Activated CD4-positive, alpha-beta T cell treated with anti-CD3 and anti-CD28 coated beads, Interleukin-10, Interleukin-2, amounts not matched to agents 100 ng/mL and 50 ng/mL, durations not matched to agents 16 hours and 8 hours (primary cell): ENCODE measurements around the gene CHN2.
"Not testable (repeated sequence)": the region's sequence is repeated elsewhere in the genome, so short reads cannot be mapped to it uniquely, and the experiment has no call there.

ENCODE experiments used
- DNase-seq: peaks from one replicate; pipeline ENCODE4 v3.0.0-alpha.2; 2020

CHN2 gene

DNA sequence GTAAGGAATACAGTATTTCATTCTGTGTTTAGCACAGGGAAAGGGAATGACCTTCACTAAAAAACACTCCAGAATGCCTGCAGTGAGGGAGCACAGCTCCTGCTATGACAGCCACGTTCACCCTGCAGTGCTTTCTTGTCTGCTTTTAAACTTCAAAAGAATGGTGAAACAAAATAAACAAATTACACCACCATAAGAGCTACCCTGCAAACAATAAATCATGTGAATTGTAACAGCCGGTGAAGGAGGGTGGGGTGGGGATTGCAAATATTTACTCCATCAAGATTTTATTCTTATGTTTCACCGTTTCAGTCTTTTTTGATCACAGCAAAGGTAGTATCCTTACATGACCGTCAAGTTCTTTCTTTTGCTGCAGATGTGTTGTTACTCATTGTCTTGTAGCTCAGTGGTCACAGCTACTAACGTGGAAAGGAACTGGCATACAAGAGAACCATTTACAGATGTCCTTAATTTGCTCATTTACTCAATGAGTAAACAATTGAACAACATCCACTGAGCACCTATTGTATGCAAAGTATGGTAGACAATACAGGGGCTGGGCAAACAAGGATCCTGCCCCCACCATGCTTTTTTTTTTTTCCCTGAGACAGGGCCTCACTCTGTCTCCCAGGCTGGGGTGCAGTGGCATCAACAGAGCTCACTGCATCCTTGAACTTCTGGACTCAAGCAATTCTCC is 4.1 kb upstream of the CHN2 start:
- no peak for DNase-seq

DNA sequence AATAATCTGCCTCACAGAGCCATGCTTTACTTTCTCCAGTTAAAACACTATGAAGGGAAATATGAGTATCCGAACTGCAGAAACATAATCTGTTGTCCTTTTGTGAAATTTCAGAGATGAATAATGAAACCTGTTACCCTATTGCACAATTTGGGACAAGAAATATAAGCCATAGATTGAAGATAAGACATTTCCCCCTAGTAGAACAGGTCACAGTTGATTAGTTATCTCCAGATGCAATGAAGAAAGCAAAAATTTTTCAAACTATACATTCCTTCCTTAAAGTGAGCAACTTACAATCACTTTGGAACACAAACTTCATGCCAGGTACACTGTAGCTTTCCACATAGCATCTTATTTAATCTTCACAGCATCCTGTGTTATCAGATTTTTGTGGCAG is 2.3 kb upstream of the CHN2 start:
- DNase-seq = no peak

DNA sequence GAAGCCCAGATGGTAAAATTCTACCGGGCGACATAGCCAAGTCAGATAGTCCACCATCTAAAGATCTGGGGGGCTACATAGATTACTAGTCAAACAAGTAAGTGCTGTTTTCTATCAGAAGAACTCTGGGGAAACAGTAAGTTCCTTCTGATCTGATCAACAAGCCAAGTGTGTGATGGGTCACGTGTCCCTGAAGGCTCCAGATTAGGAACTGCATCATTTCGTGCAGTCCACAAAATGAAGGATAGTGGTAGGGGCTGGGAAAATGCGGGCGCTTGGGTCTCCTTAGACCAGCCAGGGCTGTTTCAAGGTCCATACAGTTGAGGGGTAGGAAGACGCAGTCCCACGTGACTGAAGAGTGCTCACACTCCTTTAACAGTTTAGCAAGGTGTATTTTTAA is 1.8 kb upstream of the CHN2 start:
- no peak for DNase-seq

DNA sequence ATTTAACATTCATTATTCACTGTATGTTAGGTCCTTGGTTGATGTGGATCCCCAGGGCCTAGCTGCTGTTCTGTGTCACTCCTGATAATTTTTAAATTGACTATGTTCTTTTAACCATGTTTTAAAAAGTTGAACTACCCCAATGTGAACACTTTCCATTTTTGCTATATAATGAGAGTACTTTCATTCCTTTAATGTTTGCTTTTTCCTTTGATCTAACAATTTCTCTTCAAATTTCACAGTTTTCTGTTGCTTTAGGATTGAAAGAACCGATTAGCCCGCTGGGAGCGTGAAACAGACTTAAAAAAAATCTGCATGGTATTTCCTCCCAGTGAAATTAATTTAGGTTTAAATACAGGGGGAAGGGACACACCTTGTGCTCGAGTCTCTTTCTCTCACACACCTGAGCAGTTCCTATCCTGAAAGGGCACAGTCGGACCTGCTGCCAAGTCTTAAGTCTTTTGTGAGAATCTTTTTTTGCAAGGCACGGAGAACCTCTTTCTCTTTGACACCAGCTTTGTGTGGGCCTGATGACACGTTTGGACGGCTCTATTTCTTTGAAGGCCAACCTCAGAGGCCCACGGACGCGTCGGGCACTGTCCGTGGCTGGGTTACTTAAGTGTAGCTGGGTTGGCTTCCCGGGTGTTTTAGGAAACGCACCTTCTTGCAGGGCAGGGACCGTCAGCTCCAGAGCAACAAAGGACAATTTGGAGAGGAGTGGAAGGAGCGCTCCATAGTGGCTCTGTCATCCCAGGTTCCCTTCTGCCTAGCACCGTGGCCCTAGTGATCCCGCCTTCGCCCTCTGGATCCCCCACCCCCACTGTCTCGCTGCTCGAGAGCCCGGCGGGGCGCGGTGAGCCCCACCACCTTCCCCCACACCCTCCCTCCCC is 1.0 kb upstream of the CHN2 start:
- DNase-seq = no peak

DNA sequence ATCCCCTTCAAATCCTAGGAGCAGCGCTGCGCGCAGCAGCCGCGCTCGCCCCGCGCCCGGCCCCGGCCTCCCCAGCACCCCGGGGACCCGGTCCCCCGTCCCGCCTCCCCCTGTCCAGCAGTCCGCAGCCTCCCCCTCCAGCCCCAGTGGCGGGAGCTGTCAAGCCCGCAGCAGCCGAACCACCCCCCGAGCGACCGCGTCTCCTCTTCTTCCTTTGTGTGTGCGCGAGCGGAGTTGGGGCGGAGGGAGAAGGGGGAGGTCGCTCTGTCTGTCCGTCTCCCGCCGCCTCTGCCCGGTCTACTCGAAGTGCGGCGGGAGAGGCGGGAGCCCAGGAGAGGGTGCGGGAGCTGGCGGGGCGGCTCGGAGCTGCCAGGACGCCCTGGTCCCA is 375 bp upstream of the CHN2 start:
- no peak for DNase-seq

DNA sequence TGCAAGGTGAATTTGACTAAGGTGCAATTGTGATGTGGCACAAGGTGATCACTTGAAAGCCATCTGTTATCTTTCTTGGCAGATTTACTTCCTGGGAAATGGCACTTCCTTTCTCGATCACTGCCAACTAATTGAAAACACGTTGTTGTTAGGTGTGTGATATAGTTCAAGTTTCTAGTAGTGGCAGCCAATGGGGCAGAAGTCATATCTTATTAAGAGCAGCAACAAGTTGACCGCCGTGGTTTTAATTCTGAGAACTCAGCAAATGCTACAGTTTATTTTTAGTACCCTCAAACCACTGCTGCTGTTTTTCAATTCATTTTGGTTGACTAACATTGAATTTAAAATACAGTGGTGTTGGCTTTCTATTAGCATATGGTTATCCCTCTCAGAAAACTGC is 1.6 kb downstream of the CHN2 start:
- peak; percentile 36 for DNase-seq

DNA sequence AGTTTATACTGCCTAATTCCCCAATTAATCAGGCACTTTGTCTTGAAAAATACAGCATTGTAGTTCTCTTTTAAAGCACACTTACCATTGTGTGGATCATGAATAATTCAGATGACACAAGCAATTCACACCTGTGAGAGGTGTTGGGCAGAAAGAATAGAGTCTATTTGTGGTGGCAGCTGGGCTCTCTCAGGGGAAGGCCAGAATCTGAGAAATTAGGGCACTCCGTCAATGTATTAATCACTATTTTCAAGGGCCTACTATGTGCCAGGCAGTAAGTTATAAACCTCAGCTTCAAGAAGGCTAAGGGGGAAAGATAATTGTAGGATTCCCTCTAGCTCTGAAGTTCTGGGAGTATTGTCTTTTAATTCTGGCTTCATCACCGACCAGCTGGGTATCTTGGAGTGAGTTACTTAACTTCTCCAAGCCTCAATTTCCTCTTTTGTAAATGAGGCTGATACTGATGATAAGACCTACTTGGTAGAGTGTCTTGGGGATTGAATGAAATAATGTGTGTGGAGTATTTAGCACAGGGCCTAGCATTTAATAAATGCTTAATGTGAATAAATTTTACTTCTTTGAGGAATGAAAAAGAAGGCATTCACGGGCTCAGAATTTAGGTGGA is 2.5 kb downstream of the CHN2 start:
- no peak for DNase-seq

DNA sequence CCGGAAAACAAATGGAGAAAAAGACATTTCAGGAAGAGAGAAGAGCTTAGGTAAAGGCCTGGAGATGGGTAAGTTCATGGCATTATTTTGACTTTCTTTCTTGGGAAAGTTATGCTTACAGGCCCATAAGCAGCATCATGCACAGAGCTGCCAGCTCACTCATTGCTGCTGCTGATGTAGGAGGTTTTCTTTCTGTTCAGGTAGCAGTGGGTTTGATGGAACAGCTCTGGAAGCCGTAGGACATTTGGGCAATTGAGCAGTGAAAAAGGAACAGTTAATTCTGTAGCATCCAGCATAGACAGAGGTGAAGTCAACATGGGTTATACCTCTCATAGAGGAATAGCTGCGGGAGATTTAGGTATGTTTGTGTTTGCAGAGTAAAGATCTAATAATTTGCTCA is 3.3 kb downstream of the CHN2 start:
- no peak for DNase-seq

DNA sequence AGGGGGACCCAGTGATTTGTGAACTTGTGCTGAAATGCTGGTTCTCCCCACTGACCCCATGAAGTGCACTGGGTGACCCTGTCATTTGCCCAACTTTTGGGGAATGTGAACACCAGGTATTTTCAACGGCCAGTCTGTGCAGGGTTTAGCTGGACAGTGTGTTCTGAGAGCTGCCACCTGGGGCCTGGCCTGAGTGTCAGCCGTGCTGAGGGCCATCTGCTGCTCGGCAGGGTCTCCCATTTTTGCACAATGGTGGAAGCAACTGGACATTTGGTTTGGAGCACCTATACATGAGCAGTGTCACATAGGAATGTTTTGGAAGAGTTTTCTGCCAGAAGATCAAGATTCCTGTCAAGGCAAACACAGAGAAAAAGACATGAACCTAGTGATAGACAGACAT is 5.2 kb downstream of the CHN2 start:
- no peak for DNase-seq

DNA sequence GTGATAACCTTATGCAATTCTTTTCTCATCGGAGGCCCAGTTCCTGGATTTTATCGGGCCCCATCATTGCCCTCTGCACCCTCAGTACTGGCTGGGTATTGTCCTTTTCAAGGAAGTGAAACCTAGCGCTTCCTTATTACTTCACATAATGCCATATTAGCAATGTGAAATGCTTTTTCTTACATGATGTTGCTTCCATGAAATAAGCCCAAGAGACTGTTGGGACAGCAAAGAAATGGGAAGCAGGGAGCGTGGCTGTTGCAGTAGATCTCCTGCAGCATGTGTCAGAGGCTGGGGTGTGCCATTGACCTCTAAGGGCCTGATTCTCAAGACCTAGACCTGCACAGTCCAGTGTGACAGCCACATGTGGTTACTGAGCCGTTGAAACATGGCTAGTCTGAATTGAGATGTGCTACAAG is 8.1 kb downstream of the CHN2 start:
- DNase-seq = no peak

DNA sequence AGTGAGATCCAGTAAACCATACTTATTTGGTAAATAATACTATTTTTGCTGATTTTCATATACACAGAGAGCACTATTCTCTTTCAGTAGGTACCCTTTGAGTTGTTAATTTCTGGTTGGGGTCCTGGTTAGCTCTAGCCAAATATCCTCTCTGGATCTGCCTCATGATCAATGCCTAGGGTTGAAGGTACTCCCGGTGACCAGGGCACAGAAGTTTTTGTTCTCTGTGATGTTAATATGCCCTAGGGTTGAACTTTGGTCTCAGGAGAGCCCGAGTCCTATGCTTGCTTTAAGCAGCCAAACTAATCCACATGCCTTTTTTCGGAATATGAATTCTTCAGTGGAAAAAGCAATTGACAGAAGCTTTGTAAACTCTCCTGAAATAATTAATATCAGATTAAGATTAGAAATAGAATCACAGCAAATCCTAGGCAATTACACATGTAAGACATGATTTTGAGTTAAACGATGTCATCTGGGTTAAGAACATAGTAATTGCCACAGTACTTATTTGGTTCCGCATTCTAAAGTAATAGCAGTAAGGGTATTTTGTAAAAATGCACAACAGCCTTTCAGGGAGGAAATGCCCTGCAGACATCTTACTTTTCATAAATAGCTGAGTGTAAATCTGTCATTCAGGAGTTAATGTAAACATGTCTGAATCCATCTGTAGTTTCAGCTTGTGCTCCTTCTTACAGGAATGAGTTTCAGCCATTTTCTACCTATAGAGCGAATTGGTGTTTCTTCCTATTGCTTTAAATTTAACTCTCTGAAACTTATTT is 10.1 kb downstream of the CHN2 start:
- DNase-seq = no peak

DNA sequence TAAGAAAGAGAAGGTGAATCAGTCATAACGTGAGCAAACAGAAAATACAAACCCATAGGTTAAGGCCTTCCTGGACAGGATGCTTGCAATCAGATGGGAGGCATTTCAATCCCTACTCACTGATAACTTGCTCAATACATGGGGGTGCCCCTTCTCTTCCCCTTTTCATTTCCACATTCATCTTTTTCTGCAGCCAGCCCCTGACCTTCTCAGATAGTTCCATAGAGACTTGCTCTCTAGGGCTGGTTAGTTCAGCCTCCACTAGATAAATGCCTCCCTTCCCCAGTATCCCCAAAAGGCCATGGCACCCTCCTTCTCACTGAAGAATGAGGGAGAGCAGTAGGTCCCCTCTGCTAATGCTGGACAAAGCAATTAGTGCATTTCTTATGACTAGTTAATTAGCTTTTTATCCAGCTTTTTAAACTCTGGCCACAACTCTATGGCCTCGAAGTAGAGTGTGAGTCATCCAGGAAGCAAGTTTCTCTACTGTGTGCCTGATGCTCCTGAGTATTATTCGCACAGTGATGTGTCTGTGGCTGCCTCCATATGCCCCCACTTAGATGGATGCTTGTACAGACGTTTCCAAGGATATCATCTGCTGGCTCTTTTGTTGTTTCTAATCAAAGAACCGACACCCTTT is 12.7 kb downstream of the CHN2 start:
- DNase-seq = no peak

DNA sequence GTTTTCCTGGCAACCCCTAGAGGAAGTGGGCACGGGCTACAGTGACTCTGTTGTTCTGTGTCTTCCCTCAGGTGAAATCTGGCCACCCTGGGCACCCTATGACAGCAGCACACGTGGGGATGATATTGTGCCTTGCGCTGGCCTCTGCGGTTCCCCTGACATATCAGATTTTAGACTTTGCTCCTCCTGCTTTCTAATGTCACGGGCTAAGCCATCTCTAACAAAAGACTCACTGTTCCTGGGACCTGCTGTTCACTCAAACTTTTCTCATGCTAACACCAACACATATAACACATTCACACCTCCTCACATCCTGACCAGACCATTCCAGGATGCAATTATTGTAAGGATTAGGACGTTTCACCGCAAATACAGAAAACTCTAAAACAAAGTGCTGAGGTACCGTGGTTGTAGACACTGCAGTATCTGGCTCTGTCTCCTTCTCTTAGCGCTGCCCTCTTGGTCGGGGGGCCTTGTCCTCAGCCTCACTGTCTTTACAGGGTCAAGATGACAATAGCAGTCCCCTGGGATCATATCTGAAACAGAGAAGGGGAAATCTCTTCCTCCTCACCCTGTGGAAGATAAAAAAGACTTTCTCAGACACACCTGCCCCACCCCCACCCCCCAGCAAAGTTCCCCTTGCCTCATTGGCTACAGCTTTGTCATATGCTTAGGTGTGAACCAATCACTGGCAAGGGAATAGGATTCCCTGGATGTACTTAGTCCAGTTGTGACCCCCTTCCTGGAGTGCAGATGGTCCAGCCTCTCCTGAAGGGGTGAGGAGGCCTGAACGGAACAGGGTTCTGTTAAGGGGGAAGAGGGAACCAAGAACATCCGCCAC is 14.1 kb downstream of the CHN2 start:
- DNase-seq = no peak

DNA sequence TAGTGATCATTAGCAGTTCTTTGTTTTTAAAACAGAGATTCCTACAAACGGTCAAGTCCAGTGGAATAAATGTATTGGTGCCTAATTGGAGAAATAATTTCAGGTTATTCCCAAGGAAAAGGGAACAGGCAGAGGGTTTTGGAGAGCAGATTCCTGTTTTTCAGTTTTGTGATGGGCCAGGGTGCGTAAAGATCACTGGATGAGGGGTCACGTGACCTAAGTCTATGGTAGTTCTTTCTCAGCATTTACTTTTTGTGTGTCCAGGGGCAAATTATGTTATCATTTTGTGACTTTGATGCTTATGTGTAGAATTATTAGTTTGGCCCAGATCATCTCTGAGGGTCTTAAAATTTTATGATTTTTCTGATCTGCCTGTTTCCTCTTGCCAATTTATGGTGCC is 15.2 kb downstream of the CHN2 start:
- no peak for DNase-seq

DNA sequence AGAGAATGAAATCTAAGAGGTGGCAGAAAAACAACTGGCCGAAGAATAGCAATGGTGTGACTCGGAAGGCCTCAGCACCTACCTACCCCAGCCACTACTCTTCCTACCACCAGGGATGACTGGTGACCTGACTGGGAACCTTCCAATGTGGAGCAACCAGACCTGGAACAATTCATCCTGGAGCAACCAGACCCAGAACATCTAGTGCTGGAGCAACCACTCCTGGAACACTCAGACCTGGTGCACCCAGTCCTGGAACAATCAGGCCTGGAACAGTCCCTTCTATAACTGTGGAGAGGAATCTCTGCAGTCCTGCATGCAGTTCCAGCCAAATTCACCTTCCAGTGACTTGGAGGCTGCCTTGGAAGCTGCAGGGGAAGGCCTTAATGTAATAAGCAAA is 18.2 kb downstream of the CHN2 start:
- not testable (repeated sequence) for DNase-seq

DNA sequence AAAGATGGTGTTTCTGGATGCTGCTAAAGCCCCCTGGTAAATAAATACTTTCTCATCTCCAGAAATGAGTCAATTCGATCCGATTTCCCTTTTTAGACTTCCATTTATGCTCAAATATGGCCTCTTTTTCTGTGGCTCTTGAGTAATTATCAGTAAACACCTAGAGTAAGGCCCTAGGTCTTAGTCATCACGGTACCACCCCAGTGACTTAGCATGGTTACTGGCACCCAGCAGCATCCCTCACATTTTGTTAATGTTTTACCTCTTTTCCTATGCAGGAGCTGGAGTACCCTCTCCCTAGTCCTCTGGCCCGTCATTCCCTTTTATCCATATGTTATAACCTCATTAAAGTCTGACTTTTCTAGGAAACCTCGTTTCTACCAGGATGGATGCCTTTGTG is 19.5 kb downstream of the CHN2 start:
- DNase-seq = no peak

DNA sequence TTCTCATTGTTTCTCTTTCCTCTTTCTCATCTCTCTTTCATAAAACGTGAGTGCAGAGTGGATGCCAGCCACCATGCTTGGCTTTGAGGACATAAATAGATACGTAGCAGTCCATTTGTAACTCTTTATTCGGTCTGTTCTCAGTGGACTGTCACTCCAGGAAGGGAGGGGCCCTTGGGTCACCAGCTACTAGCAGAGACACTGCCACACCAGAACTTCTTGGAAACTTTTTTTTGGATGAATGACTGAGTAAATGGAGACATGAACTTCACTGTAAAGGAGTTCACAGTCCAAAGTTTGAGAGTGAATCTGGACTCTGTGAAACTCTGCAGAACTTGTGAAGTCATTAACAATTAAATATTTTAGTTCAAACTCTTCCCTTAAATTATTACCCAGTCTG is 20.2 kb downstream of the CHN2 start:
- DNase-seq = no peak

DNA sequence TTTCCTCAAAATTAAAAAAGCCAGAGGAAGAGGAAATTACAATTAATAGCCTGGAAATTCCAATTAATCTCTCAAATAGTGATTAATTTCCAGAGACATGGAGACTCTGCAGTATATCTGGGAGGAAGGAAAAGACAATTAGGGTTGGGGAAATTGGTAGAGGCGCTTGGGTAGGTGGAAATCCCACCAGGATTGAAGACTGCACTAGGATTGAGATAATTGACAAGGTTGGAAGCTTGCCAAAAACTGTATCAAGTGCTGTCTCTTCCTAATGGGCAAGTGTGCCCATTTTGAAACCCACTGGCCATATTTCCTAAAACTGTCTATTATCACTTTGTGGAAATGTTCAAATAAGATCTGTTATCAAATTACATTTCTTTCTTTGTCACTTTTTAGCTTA is 21.6 kb downstream of the CHN2 start:
- DNase-seq = no peak

DNA sequence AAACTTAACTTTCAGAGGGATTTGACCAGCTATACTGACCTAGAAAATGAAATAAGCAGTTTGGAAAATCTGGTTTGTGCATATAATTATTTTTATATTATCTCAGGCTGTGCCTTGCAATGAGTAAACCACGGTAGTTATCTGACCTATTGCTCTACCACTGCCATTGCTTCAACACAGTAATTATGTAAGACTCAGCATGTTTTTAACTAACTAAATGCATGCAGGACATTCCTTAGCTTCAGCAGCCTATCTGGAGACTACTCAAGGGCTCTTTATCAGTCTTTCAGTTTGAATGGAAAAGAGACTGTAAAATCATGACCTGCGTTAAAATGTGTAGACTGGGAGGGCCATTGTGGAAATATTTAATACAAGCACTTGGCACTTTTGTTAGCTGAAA is 22.5 kb downstream of the CHN2 start:
- no peak for DNase-seq

DNA sequence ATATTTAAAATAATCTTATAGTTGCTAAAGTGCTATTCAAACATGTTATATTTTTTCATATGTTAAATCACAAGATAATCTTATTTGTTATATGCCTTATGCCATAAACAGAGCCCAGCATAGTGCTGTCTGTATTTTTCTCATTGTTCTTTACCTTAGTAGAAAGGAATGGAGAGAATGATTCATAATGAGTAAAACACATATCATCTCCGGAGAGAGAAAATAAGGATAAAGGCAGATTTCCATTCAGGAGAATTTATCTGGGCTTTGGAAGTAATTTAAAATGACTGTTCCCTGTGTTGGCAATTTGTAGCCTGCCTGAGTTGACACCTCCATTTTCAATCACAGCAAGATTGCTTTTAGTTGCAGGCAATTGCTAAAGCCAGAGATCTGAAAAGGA is 30.2 kb downstream of the CHN2 start:
- DNase-seq = no peak

DNA sequence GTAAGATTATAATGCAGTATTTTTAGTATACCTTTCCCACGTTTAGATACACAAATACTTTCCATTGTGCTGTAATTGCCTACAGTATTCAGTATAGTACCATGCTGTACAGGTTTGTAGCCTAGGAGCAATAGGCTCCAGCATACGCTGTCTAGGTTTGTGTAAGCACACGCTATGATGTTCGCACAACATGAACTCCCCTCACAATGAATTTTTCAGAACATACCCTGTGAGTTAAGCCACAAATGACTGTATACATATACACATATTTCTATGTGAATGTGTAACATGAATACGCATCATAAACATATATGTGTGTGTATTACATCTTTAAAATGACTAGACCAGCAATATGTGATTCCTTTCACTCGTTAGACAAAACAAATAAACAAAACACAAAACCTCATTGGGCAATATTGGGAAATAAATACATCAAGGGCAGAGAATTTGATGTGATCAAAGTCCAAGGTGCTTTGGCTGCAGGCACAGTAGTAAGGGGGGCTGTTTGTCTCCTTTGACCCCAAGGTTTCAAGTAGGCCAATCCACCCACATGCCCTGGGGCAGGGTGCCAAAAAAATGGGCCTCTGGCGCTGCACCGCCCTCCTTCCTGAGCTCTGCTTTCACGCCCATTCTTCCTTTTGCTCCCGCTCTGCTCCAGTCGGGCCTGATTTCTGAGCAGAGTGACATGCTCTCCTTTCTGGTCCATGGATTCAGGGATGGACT is 33.9 kb downstream of the CHN2 start:
- DNase-seq = no peak
